Stomach (tissue), 9 donors: ENCODE data around the gene CACNA1E. TPM values are rescaled to one million over a fixed set of nuclear protein-coding genes. Genes with fewer than 3 reads are reported as not detected.

Experiments
- DNase-seq, 2 donors: peaks; one replicate each; pipeline versions ENCODE4 v3.0.0 to v3.0.0-alpha.2; 2013 to 2019
- H3K27ac ChIP-seq, 5 donors: fragments of 200-600 bp in 4 of 5; sonication (generic) in 4 of 5; one replicate each; pipeline ENCODE4 v1.5.1; 2013 to 2019; ENCODE audit warnings: mild to moderate bottlenecking in 1 of 5, moderate library complexity in 1 of 5
- H3K27me3 ChIP-seq, 3 donors: fragments of 200-600 bp; sonication (generic); one replicate each; pipeline ENCODE4 v1.5.1; 2017 to 2019; ENCODE audit warnings: mixed run types in 1 of 3
- H3K36me3 ChIP-seq, 4 donors: fragments of 200-600 bp; sonication (generic); 1 replicate in 3 of 4; 2 replicates in 1 of 4; pipeline ENCODE4 v1.5.1; 2016 to 2019
- H3K4me1 ChIP-seq, 4 donors: fragments of 200-600 bp; sonication (generic); one replicate each; pipeline ENCODE4 v1.5.1; 2016 to 2019
- H3K4me3 ChIP-seq, 4 donors: fragments of 200-600 bp; sonication (generic) in 3 of 4; one replicate each; pipeline ENCODE4 v1.5.1; 2016 to 2019; ENCODE audit warnings: mild to moderate bottlenecking in 1 of 4
- H3K9me3 ChIP-seq, 4 donors: fragments of 200-600 bp; sonication (generic); one replicate each; pipeline ENCODE4 v1.5.1; 2016 to 2019
- CTCF ChIP-seq, 7 experiments: fragments of 450-650 bp in 4 of 7; fragments of 200-600 bp in 3 of 7; sonication (generic) in 3 of 7; IDR thresholded peaks; one replicate each; pipeline ENCODE4 v1.5.1; 2016 to 2019; ENCODE audit warnings: antibody characterized with exemption in 7 of 7, control low read depth in 2 of 7, mild to moderate bottlenecking in 1 of 7
- EP300 ChIP-seq: sonication (generic); formaldehyde crosslinking; IDR thresholded peaks from one replicate; pipeline ENCODE4 v1.6.1; 2017; ENCODE audit warnings: antibody characterized with exemption
- POLR2A ChIP-seq, 4 donors: fragments of 450-650 bp; IDR thresholded peaks; one replicate each; pipeline ENCODE4 v1.6.1; 2016; ENCODE audit warnings: antibody characterized with exemption in 4 of 4, control low read depth in 2 of 4, mild to moderate bottlenecking in 1 of 4, moderate library complexity in 1 of 4
- POLR2AphosphoS5 ChIP-seq, 3 donors: sonication (generic); formaldehyde crosslinking; IDR thresholded peaks; one replicate each; pipeline ENCODE4 v1.6.1; 2016; ENCODE audit warnings: antibody characterized with exemption in 3 of 3
- WGBS, 5 donors: extraction: QIAGEN DNeasy Blood & Tissue Kit in 3 of 5; methylation state at CpG; one replicate each; pipeline versions ENCODE4 v1.1.5 to v1.1.7; 2013 to 2018; 5-methylcytosine and 5-hydroxymethylcytosine counted together
- intact Hi-C: fragments of 100-400 bp; cut with DNase I; formaldehyde crosslinking; loops from one replicate; pipeline ENCODE4 v1.15.1; 2023; ENCODE audit warnings: low total_unique reads
- polyA plus RNA-seq, 3 donors: library from polyadenylated mRNA; stranded (reverse); fragments of 200-250 nt; gene quantifications; one replicate each; pipeline ENCODE4 v1.2.3, GENCODE V29; 2013
- total RNA-seq, 5 donors: library from RNA; depleted of rRNA; stranded (reverse); fragments of >200 nt; gene quantifications; one replicate each; pipeline versions ENCODE4 v1.1.0 to v1.2.3, GENCODE V29; 2014 to 2016
- donor health status: healthy with polysubstance abuse.
- donor health status: Bipolar disorder and iron deficiency.
- donor health status: healthy.

CACNA1E gene
- total and polyA plus RNA-seq, 8 donors = under 0.01 to 1.8 (median 0.01) TPM; not detected in 4

DNA sequence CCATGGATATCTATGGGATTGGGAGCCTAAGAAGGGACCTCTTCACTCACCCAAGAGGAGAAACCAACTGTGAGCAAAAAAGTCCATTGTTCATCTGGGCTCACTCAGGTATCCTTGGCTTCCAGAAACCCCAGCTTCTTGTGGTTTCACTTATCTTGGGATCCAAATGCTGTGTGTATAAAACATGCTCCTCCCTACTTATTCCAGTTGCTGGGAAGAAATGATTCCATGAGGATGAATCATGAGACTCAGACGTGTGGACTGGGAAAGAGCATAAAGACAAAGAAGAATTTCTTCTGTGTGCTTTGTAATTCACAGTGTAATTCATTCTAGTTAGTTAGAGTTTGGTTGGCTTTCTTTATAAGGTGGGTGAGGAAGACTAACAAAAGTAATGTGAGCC lies 294.5 kb downstream of the CACNA1E start:
- intact Hi-C loops = no loop called here
- DNase-seq = no peak

DNA sequence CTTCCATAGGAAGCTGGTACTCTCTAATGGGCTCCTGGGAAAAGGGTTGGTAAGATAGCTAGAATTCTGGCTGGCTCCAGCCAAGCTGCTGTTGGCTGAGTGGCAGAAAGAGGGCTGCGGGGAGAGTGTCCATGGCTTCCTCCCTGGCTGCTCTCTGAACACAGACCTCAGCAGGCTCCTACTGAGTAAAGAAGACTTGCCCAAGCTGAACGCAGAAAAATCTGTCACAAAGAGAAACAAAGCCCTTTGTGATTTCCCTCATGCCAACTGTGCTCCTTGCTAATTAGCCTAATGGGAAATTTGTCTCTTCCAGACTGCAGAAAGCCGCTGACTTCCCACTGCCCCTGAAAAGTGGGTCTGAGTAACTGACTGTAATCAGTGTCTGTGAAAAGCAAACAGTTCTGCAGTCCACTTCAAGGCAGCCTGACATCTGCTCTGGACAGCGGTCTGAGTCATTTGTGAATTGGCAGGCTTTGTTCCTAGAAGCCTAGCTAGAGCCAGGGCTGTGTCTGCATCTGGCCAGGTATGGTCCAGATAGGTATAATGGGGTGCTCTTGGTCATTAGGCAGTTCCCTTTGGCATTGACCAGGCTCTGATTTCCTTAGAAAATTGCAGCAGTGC lies 295.4 kb downstream of the CACNA1E start:
- Histone ChIP-seq H3K36me3 (no peaks in the 10 kb centered on the region), H3K4me3 (no peak overlapping the region), H3K4me1 (no peaks in the 10 kb centered on the region), H3K27me3 (no peaks in the 10 kb centered on the region), H3K27ac (no peak overlapping the region), H3K9me3 (no peaks in the 10 kb centered on the region)
- WGBS, 5 donors = 24 to 44% (median 32%) methylated on average over 4 of the region's 4 CpGs
- TF ChIP-seq EP300 (no peak), POLR2A (IDR thresholded peaks at IDR 0.05) (no peak), POLR2AphosphoS5 (IDR thresholded peaks at IDR 0.05) (no peak), CTCF (IDR thresholded peaks at IDR 0.05) (no peak)
- intact Hi-C loops = no loop called here
- peak in 1 of 2 donors; percentile 36 for DNase-seq

More for the DNA sequence above, 294.5 kb downstream of the CACNA1E start:
- H3K27me3 ChIP-seq = no peaks in the 10 kb centered on the region
- H3K4me3 ChIP-seq = no peak overlapping the region
- WGBS, 5 donors = 15 to 28% (median 18%) methylated on average over 1 of the region's 1 CpG
- TF ChIP-seq EP300 (no peak), CTCF (IDR thresholded peaks at IDR 0.05) (no peak), POLR2A (IDR thresholded peaks at IDR 0.05) (no peak), POLR2AphosphoS5 (IDR thresholded peaks at IDR 0.05) (no peak)
- no peaks in the 10 kb centered on the region for H3K4me1 ChIP-seq
- H3K27ac ChIP-seq = no peak overlapping the region
- H3K9me3 ChIP-seq = no peaks in the 10 kb centered on the region
- no peaks in the 10 kb centered on the region for H3K36me3 ChIP-seq

- Histone ChIP-seq H3K4me1 (no peaks in the 10 kb centered on the region), H3K4me3 (no peak overlapping the region), H3K27me3 (no peaks in the 10 kb centered on the region), H3K27ac (no peak overlapping the region), H3K9me3 (no peaks in the 10 kb centered on the region), H3K36me3 (no peaks in the 10 kb centered on the region)
- 77 to 86% (median 81%) methylated on average over 6 of the region's 6 CpGs for WGBS, 5 donors
- no peak for DNase-seq
- intact Hi-C loops = no loop called here
- TF ChIP-seq POLR2A (IDR thresholded peaks at IDR 0.05) (no peak), POLR2AphosphoS5 (IDR thresholded peaks at IDR 0.05) (no peak), CTCF (IDR thresholded peaks at IDR 0.05) (no peak), EP300 (no peak)
Observed at GRCh38 chr1:181779343-181779742, 296.0 kb downstream of the CACNA1E start.

DNA sequence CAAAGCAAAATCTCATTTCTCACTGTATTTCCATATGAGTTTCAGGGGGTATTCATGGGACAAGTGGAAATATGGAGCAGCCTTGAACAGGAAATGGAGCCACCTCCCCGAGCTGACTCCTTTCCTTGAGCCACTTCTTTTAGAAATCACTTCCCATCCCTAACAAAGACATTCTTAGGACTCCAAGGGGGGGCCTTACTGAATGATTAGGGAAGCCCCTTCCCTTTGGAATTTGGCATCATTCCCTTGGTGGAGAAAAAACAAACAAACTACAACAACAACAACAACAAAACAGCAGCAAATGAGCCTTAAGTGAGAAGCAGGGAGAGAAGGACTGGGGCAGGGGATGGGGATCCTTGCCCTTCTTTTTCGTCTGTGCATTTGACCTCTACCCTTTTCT lies 299.9 kb downstream of the CACNA1E start:
- TF ChIP-seq CTCF (IDR thresholded peaks at IDR 0.05) = no peak
- TF ChIP-seq POLR2A (IDR thresholded peaks at IDR 0.05) = no peak
- no peak for TF ChIP-seq POLR2AphosphoS5 (IDR thresholded peaks at IDR 0.05)
- TF ChIP-seq EP300 = no peak
- DNase-seq = no peak
- 39 to 61% (median 44%) methylated on average over 2 of the region's 2 CpGs for WGBS, 5 donors
- Histone ChIP-seq H3K4me3 (no peak overlapping the region), H3K36me3 (no peaks in the 10 kb centered on the region), H3K27me3 (no peaks in the 10 kb centered on the region), H3K4me1 (no peaks in the 10 kb centered on the region), H3K27ac (no peak overlapping the region), H3K9me3 (no peaks in the 10 kb centered on the region)
- intact Hi-C loops = no loop called here
